OCI-LY7 (cell line): Measurements from ENCODE around the gene CHST6.

Experiments used
- EZH2phosphoT487 ChIP-seq: fragments of 200-600 bp; sonication (generic); IDR thresholded peaks from 2 replicates; pipeline ENCODE4 v1.6.1; 2018; ENCODE audit warnings: low read depth, borderline replicate concordance, mild to moderate bottlenecking, mixed run types, antibody characterized with exemption, low read length, moderate library complexity, mixed read lengths
- TF ChIP-seq, protein P1 (sequence below): fragments of 200-600 bp; sonication (generic); conservative IDR thresholded peaks from 2 replicates; pipeline ENCODE4 v1.5.1; 2014; ENCODE audit warnings: mild to moderate bottlenecking, antibody characterized with exemption, low read length, moderate library complexity, mixed read lengths

- TF ChIP-seq, protein P1, sequence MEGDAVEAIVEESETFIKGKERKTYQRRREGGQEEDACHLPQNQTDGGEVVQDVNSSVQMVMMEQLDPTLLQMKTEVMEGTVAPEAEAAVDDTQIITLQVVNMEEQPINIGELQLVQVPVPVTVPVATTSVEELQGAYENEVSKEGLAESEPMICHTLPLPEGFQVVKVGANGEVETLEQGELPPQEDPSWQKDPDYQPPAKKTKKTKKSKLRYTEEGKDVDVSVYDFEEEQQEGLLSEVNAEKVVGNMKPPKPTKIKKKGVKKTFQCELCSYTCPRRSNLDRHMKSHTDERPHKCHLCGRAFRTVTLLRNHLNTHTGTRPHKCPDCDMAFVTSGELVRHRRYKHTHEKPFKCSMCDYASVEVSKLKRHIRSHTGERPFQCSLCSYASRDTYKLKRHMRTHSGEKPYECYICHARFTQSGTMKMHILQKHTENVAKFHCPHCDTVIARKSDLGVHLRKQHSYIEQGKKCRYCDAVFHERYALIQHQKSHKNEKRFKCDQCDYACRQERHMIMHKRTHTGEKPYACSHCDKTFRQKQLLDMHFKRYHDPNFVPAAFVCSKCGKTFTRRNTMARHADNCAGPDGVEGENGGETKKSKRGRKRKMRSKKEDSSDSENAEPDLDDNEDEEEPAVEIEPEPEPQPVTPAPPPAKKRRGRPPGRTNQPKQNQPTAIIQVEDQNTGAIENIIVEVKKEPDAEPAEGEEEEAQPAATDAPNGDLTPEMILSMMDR: peak; percentile 88
- no peak for TF ChIP-seq EZH2phosphoT487
Measured at GRCh38 chr16:75471723-75472633, 23.3 kb downstream of the CHST6 start.
